Measurements from ENCODE around the gene RAB40B.
A peak's percentile ranks its signal among the peaks of the same experiment; 100 is the strongest.

The RAB40B gene

DNA sequence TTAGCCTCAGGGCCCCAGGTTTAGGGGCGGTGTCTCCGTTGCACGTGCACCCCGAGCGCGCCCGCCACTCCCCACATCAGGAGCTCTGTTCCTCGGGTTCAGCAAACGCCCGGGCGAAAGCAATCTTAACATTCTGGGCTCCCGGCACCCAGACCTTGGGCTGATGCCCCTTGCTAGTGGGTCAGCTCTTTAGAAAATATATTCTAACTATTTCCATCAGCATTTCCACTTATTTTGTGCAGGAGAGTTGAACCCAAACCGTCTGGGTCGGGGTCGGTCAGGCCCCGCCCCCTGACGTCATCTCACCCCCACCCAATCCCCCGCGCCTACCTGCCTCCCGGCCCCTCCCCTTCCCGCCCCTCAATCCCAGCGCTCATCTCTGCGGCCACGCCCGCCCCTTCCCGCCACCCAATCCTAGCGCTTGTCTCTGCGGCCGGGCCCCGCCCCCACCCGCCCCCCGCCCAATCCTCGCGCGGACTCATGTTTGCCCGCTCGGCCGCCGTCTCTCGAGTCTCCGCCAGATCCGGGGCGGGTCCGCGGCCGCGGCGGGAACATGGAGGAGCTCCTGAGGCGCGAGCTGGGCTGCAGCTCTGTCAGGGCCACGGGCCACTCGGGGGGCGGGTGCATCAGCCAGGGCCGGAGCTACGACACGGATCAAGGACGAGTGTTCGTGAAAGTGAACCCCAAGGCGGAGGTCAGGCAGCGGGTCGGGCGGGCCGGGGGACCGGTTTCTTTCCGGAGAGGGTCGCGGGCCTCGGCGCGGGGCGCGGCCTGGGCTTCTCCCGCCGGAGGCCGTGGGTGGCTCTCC is 17.9 kb upstream of the RAB40B start, which contains the start of gene FN3KRP:
Gene FN3KRP, plus strand, starts transcription at position 504 of the 808 bp plus-strand sequence. Its CDS starts 50 bp downstream, at position 554.
- peak within 1 kb of the TSS; percentile 76 for H3K4me3 ChIP-seq (ENCODE audit: low read depth, low read length)

DNA sequence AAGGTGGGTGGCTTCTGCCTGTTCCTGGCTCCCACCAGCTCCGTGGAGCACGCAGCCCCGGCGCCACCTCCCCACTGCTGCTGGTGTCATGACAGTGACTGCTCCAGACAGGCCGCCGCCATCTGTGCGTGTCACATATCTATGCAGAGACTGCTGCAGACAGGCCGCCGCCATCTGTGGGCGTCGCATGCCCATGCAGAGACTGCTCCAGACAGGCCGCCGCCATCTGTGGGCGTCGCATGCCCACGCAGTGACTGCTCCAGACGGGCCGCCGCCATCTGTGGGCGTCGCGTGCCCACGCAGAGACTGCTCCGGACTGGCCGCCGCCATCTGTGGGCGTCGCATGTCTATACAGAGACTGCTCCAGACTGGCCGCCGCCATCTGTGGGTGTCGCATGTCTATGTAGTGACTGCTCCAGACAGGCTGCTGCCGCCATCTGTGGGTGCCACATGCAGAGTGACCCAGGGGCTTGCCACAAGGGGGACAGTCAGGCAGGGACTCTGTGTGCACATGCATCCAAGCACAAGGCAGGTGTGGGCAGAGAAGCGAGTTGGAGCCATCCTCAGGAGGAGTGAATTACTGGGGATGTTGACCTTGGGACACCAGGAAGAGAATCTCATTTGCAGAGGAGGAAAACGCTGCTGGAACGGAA is 14.7 kb upstream of the RAB40B start:
- no peak overlapping the region for H3K4me3 ChIP-seq (ENCODE audit: low read depth, low read length)

DNA sequence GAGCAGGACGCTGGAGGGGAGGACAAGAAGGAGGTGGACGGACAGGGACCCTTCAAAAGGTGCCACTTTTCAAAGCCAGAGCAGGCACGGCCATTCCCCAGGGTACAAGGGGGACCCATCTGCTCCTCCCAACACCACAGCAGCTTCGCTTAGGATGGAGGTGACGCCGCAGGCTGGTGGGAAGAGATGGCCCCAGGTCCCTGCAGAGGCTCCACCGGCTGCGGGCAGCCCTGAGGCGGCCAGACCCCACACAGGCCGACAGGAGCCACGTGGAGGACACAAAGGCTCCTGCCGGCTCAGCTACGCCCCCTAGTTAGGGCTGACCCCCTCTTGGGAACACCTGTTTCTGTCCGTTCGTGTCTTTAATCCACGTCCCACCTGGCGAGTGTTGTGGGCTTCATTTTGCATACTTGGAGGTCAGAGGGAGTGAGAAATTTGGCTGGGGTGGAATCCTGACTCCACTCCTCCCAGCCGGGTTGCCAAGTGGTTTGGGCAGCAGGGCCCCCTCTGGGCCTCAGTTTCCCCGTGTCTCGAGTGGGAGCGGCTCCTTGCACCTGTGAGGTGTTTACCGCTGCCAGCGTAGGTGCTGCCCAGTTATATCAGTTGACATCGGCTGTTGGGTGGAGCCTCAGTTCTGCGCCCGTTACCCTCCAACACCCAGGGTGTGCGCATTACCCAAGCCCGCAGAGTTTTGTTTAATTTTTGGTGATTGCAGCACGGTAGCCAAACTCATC is 12.2 kb upstream of the RAB40B start:
- H3K4me3 ChIP-seq (ENCODE audit: low read depth, low read length) = no peak overlapping the region

DNA sequence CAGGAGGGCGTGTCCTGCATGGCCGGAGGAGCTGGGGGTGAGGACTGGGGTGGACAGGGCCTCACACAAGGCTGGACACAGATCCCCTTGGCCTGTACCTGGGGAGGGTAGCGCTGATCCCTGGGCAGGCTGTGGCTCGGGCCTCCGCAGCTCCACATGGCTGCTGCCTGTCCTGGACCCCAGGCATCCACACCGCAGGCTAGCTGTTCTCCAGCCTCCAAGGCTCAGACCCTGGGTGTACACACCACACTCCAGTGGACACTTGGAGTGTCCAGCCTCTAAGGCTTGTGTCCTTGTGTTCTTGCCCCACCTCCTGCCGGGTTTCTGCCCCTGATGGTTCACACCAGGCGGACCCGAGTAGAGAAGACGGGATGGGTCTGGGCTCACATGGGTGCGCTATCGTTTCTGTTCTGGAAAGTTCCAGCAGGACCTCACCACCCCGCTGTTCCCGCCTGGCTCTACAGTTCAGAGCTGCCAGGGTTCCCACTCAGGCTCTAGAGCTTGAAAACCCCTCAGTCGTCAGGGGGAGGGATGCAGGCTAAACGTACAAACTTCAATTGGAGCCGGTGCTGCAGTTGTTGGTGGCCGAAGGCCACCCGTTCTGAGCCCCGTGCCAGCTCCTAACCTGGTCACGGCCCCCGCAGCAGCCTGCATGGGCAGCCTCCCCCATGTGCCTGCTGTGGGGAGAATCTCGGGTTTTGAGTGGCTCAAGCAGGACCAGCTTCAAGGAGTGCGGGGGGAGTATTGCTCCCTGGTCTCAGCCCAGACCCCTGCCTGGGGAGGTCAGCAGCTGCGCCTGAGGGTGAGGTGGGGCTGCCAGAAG is 11.4 kb upstream of the RAB40B start:
- no peak overlapping the region for H3K4me3 ChIP-seq (ENCODE audit: low read depth, low read length)

DNA sequence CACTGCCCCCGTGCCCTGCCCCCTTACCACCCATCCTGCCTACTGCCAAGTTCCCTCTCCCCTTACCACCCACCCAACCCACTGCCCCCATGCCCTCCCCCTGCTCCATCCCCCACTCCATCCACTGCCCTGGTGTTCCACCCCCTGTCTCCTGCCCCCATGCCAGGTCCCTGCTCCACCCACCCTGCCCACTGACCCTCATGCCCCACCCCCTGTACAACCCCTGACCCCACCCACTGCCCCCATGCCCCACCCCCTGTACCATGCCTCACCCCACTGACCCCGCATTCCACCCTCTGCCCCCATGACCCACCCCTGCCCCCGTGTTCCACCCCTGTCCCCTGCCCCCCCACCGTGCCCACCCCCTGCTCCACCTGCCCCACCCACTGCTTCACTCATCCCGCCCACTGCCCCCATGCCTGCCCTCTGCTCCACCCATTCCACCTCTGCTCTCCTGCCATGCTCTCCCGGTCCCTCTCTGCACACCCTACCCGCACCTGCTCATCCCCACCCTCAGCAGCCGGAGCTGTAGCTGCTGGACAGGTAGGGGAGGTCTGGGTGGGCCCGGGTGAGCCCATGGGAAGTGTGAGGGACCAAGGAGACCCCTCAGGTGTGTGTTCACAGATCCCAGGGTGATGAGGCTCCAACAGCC is 10.7 kb upstream of the RAB40B start:
- H3K4me3 ChIP-seq (ENCODE audit: low read depth, low read length) = no peak overlapping the region

DNA sequence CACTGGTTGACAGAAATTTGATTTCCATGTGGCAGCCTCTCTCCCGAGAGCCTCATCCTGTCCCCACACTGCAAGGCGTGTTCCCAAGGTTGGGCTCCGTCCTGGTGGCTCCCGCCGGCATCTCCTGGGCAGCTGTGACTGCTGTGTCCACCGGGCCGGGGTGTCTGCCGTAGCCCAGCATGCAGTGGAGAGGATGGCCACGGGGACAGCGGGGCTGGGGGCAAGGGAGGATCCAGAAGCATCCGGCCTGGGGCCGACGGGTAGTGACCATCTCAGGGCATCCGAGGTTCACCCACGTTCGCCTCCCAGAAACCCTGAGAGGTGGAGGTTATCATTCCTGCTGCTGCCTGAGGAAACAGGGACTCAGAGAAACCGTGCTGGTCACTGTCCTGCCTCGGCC is 7.3 kb upstream of the RAB40B start:
- H3K4me3 ChIP-seq (ENCODE audit: low read depth, low read length) = no peak overlapping the region

DNA sequence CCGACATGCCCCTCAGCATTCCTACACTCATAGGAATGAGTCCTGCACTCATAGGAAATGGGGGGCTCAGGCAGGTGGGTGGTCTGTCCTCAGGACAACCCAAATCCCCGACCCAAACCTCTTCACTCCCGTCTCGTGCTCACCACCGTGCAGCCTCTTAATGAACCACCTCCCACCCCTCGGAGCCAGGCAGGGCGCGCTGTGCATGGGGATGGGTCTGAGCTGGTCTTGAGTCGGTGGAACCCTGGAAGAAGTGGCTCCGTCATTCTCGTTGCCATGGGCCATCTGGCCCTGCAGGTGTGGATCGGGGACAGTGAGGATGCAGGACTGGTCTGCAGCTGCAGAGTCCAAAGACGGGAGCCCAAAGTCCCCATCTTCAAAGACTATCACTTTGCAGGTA is 6.4 kb upstream of the RAB40B start:
- H3K4me3 ChIP-seq (ENCODE audit: low read depth, low read length) = no peak overlapping the region

DNA sequence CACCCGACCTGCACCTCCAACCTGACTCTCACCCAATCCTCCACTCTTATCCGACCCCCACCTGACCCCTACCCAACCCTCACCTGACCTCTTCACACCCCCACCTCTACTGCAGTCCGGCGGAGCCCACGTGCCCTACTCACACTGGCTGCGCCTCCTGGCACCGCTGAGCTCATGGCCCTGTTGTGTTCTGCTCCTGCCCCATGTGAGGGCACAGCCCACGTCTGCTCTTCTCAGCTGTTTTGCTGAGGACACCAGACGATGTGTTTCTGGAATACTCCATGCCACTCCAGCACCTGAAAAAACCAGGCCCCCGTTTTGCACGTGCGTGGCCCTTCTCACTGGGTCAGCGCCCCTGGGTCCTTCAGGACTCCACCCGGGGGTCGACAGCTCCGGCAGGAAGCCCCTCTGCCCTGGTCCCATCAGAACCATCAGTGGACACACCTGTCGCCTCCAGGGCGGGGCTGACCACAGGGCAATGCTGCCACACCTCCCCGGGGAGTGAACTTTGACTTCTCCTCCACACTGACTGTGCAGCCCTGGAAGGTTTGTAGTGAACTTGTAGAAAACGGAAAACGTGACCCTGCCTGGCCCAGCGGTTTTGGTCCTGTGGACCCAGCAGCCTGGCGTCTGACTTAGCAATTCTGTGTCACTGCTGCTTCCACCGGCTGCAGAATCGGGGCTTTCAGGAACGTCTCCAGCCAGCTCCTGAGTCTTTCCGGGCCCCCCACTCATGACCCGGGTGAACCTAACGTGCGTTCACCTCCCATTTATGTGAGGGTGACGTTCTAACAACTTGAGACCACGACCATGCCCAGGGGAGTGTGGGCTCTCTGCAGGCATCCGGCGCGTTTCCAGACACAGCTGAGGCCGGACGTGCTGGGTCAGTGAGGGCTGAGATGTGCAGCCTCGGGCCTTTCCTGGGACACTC is 5.7 kb upstream of the RAB40B start:
- no peak overlapping the region for H3K4me3 ChIP-seq (ENCODE audit: low read depth, low read length)

DNA sequence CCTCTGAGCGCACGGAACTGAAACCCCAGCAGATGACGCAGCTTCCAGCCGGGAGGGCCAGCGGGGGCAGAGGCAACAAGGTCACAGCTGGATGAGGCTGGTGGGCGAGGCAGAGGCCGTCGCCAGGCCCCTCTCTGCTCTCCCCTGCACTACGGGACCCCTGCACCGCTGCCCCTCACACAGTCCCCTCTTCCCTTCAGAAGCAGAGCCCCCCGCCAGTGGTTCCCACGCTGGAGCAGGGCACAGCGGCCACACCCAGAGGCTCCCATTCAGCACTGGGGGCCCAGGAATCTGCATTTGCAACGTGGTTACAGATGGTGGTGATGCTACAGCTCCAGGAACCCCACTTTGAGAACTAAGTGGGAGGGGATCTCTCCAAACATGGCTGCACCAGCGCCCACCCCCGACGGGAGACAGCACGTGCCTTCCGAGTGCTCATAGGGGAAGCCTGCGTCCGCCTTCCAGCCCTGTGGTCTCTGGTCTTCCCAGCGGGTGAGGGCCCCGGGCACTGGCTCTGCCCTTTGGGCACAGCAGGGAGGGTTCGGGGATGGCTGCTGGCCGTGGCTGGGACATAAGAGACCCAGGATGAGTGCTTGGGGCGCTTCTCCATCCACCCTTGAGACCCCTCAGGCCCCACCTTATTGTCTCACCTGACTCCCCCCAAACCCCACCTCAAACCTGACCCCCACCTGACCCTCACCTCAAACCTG is 4.7 kb upstream of the RAB40B start:
- H3K4me3 ChIP-seq (ENCODE audit: low read depth, low read length) = no peak overlapping the region

DNA sequence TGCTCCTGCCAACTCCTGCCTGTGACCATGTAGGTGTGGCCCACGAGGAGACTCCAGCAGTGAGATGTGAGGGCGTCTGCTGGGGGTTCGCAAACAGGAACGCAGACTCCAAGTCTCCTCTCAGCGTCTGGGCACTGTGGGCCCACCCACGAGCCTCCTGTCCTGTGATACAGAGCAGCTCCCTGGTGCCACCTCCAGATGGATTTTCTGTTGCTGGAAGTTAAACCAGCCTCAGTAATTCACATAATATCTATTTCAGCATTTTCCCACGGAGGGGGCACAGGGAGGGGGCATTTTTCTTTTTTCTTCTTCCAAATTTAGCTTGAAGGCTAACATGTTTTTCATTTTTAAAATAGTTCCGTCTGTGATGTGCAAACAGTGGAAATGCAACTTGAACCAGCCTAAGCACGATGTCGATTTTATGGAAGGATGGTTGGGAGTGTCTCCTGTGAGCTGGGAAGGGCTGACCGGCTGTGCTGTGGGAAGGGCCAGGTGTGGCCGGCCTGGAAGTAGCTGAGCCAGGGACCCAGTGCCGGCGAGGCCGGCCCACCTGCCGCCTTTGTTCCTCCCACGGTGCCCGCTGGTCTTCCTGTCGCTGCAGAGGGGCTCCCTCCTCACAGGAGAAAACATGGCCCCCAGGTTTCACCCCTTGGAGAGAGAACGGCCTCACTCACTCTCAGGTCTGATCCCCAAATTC is 3.9 kb upstream of the RAB40B start:
- H3K4me3 ChIP-seq (ENCODE audit: low read depth, low read length) = no peak overlapping the region

DNA sequence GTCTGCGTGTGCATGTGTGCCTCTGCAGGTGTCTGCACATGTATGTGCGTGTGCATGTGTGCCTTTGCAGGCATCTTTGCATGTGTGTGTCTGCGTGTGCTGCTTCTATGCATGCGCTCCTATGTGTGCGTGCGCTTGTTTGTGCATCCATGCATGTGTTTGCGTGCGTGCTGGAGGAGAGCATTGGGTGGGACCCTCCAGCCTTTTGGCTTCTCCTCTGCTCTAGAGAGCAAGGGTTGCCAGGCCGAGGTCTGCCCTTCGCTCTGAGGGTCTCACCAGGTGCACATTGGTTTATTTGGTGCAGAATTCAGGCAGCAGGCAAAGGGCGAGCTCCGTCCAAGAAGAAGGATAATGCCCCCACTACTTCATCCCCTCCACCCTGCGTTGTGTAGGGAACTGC is 1.1 kb upstream of the RAB40B start:
- H3K4me3 ChIP-seq (ENCODE audit: low read depth, low read length) = peak overlapping the region; percentile 53

DNA sequence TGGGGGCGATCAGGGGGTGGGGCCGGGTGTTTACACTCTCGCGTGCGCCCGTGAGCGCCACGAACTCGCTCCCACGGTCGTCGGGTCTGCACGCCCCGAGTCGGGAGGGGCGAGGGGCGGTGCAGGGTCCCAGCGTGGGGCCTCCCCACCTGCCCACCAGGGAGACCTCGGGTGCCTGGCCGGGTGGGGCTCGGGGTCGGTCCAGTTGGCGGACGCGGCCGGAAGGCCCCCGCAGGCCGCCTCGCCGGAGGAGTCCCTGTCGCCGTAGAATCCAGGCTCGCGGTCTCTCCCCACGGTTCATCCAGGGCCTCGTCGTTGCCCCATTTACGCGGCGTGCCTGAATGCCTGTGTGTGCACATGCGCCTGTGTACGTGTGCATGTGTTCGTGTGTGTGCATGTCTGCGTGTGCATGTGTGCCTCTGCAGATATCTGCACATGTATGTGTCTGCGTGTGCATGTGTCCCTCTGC is 510 bp upstream of the RAB40B start:
- peak overlapping the region; percentile 53 for H3K4me3 ChIP-seq (ENCODE audit: low read depth, low read length)

DNA sequence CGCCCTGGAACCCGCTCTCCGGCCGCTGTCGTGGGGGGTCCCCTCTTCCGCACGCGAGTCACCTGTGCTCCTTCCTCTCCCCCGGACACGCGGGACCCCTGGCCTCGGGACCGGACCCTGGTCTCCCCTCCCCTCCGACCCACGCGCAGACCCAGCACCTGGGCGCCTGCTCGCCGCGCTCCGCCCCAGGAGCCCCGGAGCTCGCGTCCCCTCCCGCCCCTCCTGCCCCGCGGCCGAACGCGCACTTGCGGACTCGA is 762 bp downstream of the RAB40B start:
- peak overlapping the region; percentile 41 for H3K4me3 ChIP-seq (ENCODE audit: low read depth, low read length)

DNA sequence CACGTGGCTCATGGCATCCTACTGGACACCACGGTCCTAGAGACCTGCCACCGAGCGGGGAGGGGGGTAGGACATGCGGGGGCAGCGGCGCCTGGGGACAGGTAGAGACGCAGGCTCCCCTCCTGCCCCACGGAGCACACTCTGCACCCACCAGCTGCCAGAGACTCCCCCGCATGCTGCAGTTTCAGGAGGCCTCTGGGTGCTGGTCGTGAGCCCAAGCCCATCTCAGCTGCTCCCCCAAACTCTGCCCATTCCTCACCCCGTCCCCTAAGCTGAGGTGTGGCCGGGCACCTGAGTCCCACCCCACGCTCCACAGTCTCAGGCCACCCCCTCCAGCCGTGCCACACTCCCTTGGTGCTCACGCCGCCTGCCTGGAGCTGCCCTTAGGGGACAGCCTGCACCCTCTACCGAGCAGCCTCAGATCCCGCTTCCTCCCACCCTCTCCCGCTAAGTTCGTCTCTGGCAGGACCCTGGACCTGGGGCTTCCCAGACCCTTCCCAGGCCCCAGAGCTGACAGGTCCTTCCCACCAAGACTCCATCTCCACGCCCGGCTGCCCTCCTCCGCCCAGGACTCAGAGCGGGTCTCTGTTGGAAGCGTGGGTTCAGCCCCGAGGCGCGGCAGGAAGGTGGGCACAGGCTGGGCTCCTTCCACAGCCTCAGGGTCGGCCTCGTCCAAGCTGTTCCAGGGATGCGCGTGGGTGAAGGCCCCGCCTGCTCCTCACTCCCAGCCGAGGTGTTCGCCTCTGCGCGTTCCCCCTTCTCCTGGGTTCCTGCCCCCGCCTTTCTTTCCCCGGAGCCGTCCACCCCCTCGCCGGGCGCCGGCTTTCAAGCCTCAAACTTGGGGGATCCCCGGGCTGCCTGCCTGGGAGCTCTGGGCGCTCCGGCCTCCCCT is 1.3 kb downstream of the RAB40B start:
- H3K4me3 ChIP-seq (ENCODE audit: low read depth, low read length) = peak overlapping the region; percentile 41

DNA sequence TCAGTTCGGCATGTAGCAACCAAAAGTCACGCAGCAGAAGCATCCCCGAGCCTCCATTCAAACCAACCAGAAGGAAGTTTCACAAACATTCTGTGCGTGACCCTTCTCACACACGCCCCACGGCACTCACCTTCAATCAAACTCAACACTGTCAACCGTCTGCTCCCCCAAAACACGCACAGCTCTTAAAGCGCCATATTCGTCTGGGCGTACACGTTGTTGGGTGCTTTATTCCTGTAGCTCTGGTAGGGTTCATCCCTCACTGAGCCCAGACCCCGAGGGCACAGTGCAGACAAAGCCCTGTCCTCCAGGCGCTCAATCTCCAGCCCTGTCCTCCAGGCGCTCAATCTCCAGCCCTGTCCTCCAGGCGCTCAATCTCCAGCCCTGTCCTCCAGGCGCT is 2.2 kb downstream of the RAB40B start:
- no peak overlapping the region for H3K4me3 ChIP-seq (ENCODE audit: low read depth, low read length)

DNA sequence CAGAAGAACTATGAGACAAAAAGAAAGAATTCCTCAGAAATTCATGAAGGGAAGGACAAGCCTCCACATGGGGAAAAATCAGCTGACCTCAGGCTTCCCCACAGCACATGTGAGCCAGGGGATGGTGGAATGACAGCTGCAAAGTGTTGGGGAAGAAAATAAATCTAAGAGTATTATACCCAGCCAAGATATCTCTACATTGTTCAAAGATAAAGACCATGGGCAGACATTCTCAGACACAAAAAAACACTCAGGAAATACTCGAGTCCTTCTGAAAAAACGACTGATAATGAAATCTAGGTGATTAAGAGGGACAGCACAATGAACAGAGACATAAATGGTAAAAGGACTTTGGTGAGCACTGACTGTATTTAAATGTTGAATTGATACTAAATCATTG is 3.9 kb downstream of the RAB40B start:
- H3K4me3 ChIP-seq (ENCODE audit: low read depth, low read length) = no peak overlapping the region

DNA sequence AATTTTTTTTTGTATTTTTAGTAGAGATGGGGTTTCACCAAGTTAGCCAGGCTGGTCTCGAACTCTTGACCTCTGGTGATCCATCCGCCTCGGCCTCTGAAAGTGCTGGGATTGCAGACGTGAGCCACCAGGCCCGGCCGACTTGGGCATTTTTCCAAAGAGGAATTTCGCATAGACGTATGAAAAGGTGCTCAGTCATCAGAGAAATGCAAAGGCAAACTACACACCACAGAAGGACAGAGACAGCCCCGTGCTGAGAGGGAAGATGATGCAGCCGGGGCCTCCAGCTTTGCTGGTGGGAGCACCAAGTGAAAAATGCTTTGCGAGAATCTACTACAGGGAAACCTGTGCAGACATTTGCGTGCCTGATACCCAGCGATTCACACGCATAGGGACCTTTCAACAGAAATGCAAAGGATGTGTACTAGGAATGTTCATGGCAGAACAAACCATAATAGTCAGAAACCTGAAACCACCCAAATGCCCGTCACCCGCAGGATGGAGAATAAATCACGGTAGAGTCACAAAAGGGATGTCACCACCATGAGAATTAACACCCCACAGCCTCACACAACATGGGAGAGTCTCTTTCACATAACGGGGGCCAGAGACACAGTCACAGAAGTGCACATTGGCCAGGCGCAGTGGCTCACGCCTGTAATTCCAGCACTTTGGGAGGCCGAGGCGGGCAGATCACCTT is 5.2 kb downstream of the RAB40B start:
- H3K4me3 ChIP-seq (ENCODE audit: low read depth, low read length) = no peak overlapping the region

Data from iPS-11a (cell line).